Esophagus squamous epithelium (tissue), 4 donors: ENCODE results near the gene CLCNKA.
"Not testable (repeated sequence)": the region's sequence is repeated elsewhere in the genome, so short reads cannot be mapped to it uniquely, and the experiment has no call there.

Experiments
- POLR2A ChIP-seq, 4 donors: fragments of 450-650 bp; IDR thresholded peaks; one replicate each; pipeline ENCODE4 v1.6.1; 2017; ENCODE audit warnings: antibody characterized with exemption in 4 of 4, mild to moderate bottlenecking in 4 of 4, moderate library complexity in 3 of 4
- TF ChIP-seq, protein P1 (sequence below), 6 experiments: fragments of 450-650 bp in 4 of 6; fragments of 200-600 bp in 2 of 6; sonication (generic) in 2 of 6; IDR thresholded peaks; one replicate each; pipeline ENCODE4 v1.5.1; 2016 to 2019; ENCODE audit warnings: antibody characterized with exemption in 6 of 6, mild to moderate bottlenecking in 4 of 6, moderate library complexity in 4 of 6

DNA sequence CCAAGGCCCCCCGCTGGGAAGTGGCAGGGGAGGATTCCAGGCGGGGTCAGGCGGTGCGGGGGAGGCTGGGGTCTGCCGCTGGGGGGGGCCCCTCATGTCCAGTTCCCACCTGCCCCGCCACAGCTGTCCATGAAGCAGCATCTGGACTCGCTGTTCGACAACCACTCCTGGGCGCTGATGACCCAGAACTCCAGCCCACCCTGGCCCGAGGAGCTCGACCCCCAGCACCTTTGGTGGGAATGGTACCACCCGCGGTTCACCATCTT lies 7.1 kb downstream of the CLCNKA start:
- TF ChIP-seq, protein P1, sequence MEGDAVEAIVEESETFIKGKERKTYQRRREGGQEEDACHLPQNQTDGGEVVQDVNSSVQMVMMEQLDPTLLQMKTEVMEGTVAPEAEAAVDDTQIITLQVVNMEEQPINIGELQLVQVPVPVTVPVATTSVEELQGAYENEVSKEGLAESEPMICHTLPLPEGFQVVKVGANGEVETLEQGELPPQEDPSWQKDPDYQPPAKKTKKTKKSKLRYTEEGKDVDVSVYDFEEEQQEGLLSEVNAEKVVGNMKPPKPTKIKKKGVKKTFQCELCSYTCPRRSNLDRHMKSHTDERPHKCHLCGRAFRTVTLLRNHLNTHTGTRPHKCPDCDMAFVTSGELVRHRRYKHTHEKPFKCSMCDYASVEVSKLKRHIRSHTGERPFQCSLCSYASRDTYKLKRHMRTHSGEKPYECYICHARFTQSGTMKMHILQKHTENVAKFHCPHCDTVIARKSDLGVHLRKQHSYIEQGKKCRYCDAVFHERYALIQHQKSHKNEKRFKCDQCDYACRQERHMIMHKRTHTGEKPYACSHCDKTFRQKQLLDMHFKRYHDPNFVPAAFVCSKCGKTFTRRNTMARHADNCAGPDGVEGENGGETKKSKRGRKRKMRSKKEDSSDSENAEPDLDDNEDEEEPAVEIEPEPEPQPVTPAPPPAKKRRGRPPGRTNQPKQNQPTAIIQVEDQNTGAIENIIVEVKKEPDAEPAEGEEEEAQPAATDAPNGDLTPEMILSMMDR (IDR thresholded peaks at IDR 0.05) = not testable (repeated sequence)
- not testable (repeated sequence) for TF ChIP-seq POLR2A (IDR thresholded peaks at IDR 0.05)
